HL-60/S4 (cell line): ENCODE data around the gene PRDM16.
"Not testable (repeated sequence)": the region's sequence is repeated elsewhere in the genome, so short reads cannot be mapped to it uniquely, and the experiment has no call there.

Experiments
- in situ Hi-C: fragments of 300-500 bp; cut with MboI; formaldehyde crosslinking; loops from 2 replicates; pipeline ENCODE4 v1.14.3; 2022; ENCODE audit warnings: low sequenced_read_pairs

Gene PRDM16

GRCh38 chr1:3080053-3080955, 11.3 kb downstream of the PRDM16 start:
- in situ Hi-C loops = no loop called here

DNA sequence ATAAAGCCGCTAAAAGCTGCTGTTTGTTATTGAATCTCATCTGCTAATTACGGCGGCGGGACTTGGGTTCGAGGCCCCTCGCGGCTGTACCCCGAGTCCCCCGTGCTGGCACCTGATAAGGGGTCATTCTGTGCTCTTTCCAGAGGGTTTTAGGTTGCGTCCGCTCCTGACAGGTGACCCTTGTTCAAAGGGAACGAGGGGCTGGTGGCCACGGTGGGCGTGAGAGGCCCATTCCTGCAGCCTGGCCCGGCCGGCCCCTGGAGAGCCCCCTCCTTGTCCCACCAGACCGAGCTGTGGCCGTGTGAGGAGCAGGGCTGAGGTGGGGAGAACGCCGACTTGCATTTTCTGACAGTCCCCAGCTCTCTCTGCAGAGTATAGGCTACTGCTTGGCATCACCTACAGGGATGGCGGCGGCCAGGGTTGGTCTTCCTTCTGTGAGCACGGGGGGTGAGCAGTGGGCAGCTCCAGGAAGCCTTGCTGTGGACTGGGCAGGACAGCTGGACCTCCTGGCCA, 12.2 kb downstream of the PRDM16 start:
- in situ Hi-C loops = no loop called here

- in situ Hi-C loops = no loop called here
Observed at GRCh38 chr1:3082051-3082450, 13.0 kb downstream of the PRDM16 start.

GRCh38 chr1:3082571-3083516, 13.8 kb downstream of the PRDM16 start:
- in situ Hi-C loops = no loop called here

- in situ Hi-C loops = no loop called here
Observed at GRCh38 chr1:3084154-3084553, 15.2 kb downstream of the PRDM16 start.

- in situ Hi-C loops = no loop called here
Observed at GRCh38 chr1:3084726-3085125, 15.7 kb downstream of the PRDM16 start.

DNA sequence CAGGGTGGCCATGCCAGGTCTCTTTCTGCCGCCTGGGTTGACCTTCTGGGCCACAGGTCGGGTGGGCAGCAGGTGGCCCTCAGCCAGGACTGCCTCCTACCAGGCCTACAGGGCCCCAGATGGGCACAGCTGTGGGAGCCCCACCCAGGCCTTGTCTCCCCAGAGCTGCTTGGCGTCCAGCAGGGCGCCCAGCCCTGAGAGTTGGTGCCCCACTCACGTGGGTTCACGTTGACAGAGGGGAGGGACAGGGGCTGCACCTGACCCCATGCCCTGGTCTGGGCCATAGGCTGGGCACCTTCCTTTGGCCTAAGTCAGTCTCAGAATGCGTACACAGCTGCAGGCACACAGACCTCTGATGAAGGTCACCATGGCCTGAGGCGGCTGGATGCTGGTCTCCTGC, 16.7 kb downstream of the PRDM16 start:
- in situ Hi-C loops = no loop called here

GRCh38 chr1:3086272-3086974, 17.4 kb downstream of the PRDM16 start:
- in situ Hi-C loops = no loop called here

DNA sequence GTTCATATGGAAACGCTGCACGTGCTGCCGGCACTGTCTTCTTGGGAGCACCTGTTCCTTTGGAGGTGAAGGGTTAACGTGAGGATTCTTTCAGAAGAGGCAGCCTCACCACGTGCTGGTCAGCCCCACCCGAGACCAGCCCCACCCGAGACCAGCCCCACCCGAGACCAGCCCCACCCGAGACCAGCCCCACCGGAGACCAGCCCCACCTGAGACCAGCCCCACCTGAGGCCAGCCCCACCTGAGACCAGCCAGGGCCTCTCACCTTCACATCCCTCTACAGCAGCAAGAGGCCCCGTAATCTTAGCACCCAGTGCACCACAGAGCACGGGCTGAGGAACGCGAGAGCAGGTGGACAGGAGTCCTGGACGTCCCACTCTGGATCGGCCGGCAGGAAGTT, 18.0 kb downstream of the PRDM16 start:
- in situ Hi-C loops = no loop called here

- in situ Hi-C loops = not testable (repeated sequence)
Observed at GRCh38 chr1:3087946-3088668, 19.1 kb downstream of the PRDM16 start.

- in situ Hi-C loops = no loop called here
Observed at GRCh38 chr1:3089490-3089889, 20.5 kb downstream of the PRDM16 start.

DNA sequence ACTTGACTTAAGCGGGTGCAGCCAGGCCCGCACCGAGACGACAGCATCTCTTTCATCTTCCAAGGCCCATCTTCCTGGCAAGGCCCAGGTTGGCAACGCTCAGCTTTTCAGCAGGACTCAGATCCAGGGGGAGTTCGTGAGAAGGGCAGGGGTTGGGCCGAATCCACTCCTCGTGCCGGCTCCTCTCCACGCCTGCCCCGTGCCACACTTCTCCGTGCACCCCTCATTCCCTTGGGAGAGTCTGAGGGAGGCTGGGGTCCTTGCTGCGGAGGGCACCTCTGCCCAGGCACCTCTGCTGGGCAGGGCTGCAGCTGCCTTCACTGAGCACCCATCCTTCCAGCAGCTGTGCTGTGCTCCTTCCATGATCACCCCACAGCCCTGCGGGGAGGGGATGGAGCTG, 22.3 kb downstream of the PRDM16 start:
- in situ Hi-C loops = no loop called here

GRCh38 chr1:3092530-3092929, 23.5 kb downstream of the PRDM16 start:
- in situ Hi-C loops = no loop called here

DNA sequence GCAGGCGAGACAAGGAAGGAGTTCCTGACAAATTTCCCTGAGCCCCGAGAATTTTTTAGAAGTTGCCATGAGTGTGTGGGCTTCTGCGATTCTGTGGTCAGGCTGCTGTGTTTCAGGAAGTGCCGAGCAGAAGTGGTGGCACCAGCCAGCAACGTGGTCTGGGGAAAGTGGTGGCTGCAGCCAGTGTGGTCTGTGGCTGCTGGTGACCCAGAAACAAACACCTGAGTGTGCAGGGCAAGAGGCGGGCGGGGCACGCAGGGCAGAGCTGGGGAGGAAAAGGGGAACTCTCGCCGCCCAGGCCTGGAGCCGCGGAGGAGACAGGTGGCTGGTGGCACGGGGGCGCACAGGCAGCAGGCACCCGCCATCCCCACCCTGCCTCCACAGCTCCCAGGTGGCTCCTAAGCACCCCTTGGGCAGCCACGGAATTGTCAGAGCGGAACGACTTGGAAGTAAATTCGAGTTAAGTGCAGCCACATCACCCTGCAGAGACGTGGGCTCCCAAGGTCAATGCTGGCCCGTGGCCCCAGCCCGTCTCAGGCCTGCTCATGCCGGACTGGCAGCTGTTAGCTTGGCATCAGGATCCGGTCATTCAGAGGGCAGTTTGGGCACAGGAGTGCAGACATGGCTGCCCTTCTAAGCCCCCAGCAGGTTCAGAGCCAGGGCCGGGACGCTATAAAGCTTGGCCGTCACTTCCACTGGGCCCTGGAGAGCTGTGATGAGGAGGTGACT, 25.1 kb downstream of the PRDM16 start:
- in situ Hi-C loops = no loop called here

DNA sequence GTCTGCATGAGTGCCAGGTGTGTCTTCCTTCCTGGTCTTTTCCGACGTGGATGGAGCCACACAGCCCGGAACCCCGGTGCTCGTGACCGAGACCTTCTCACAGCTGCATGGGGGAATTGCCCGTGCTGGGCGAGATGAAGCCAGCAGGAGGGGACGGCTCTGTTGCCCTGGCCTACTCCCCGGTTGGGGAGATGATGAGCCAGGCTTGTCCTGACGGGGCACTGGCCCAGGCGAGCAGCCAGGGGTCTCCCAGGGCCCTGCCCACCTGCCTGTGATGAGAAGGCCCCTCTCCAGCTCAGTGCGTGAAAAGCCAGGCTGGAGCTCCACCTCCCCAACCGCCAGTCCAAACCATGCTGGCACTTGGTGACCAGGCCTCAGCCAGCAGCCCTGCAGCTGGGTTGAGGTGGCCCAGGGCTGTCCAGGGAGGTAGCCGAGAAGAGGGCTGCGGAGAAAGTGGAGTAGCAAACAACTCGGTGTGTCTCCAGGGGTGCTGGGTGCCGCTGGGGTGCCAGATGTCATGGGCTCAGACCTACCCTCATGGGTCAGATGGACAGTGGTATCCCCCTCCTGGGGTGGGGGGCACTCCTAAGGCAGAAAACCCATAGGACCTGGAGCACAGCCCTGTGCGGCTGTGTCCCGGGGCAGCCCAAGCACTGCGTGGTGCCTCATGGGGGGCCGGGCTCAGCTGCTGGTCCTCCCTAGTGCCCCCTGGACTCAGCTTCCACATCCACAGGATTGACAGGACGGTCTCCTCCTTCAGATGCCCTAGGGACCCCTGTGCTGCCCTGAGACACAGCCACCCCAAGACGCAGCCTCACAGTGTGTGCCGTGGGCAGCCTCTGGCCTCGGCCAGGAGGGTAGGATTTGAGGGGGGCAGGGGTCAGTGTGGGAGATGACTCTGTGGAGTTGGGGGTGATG, 26.1 kb downstream of the PRDM16 start:
- in situ Hi-C loops = no loop called here

GRCh38 chr1:3096345-3096744, 27.3 kb downstream of the PRDM16 start:
- in situ Hi-C loops = no loop called here

DNA sequence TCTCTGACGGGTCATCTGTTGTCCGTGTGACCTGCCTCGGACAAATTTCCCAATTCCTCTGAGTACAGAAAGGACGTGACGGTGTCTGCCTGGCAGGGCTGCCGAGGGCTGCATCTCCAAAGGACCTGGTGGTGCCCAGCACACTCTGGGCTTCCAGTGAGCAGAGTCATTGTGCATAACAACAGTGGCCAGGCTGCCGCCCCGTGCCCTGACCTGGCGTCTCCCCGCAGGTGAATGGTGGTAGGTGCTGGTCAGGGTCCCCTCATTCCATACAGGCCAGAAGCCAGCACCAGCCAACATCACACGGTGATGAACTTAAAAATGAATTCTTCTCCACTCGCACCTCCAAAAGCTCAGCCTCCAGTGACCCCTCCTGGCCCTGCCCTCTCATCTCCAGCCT, 28.2 kb downstream of the PRDM16 start:
- in situ Hi-C loops = no loop called here

GRCh38 chr1:3097861-3098260, 28.9 kb downstream of the PRDM16 start:
- in situ Hi-C loops = no loop called here

DNA sequence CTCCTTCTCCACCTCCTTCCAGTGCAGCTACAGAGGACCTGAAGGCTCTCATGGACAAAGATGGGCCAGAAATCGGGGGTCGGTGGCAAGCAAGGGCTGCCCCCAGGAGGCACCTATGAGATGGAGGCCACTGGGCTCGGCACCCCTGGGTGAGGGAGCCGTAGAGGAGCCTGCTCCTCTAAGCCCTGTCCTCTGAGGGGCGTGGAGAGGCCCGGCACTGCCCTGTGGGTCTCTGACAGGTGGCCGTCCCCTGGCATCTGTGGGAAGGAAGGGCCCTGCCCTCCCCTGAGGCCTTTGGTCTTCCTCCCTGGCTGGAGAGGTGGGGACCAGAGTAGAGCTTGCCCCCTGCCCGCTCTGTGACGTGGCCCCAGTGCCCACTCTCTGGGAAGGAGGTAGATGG, 30.9 kb downstream of the PRDM16 start:
- in situ Hi-C loops = no loop called here
